Motor neuron (in vitro differentiated cells): ENCODE results near the gene LEFTY1. TPM values are rescaled to one million over a fixed set of nuclear protein-coding genes. Genes with fewer than 3 reads are reported as not detected.

Experiments used
- total RNA-seq, 8 experiments: library from RNA; unstranded; fragments of 300-600 nt; gene quantifications; 2 replicates each; pipeline versions ENCODE4 v1.2.3 to v1.2.4, GENCODE V29; 2022

LEFTY1 gene
- total RNA-seq, 8 experiments from 2014 or later, result 0.31 to 1.4 (median 0.83) TPM; not detected in 2

Other genes starting within 250 kb of the LEFTY1 start
- gene ENAH, start 236.0 kb downstream of the LEFTY1 start, total RNA-seq, result 100 to 1,000 TPM in 2 of 8 experiments, 10 to 100 TPM in 6; 11.1 to 172 (median 64.9) TPM
- 100 to 1,000 TPM; 137 to 674 (median 404) TPM for gene SRP9, start 111.3 kb downstream of the LEFTY1 start, total RNA-seq
- 10 to 100 TPM in 5 of 8 experiments, 1 to 10 TPM in 3; 8.1 to 56.2 (median 12.2) TPM for gene EPHX1, start 79.0 kb downstream of the LEFTY1 start, total RNA-seq
- gene TMEM63A, start 6.8 kb downstream of the LEFTY1 start, total RNA-seq, result 10 to 100 TPM in 3 of 8 experiments, 1 to 10 TPM in 5; 2.5 to 43.5 (median 9.1) TPM
- 10 to 100 TPM; 51.3 to 92.2 (median 65.1) TPM for gene PYCR2, start 35.1 kb upstream of the LEFTY1 start, total RNA-seq
- 10 to 100 TPM in 1 of 8 experiments, 1 to 10 TPM in 1, under 1 TPM in 5, not detected in 1; 0.13 to 36.6 (median 0.63) TPM for gene LEFTY2, start 52.1 kb upstream of the LEFTY1 start, total RNA-seq
- 10 to 100 TPM; 21.7 to 30.9 (median 27.4) TPM for gene SDE2, start 110.2 kb upstream of the LEFTY1 start, total RNA-seq
- 1,000 to 10,000 TPM in 4 of 8 experiments, 100 to 1,000 TPM in 4; 306 to 1,867 (median 1,051) TPM for gene H3-3A, start 173.6 kb upstream of the LEFTY1 start, total RNA-seq